ENCODE results near the gene FTH1. TPM values are rescaled to one million over a fixed set of nuclear protein-coding genes. Genes with fewer than 3 reads are reported as not detected.

The FTH1 gene
- total RNA-seq, 1 experiment from 2014 or later: 3,345 TPM

DNA sequence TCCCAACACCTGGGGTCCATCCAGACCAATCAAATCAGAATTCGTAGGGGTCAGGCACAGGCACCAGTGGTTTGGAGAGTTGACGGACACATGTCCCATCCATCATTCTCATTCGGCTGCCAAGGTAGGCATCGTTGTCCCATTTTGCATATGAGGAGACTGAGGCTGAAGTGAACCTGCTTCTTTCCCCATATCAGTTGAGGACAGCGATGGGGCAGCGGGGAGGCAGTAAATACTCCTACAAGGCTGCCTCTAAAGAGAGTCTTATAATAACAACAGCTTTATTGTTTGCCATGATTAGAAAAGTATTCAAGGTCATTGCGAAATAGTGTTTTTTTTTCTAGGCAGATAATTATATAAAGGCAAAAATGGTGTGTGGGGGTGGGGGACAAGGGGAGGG, 18.9 kb downstream of the FTH1 start:
- intact Hi-C loops (cut with micrococcal nuclease): loop anchor here (2.0 kb wide), 1 partner anchor 134 kb away; no protein-coding TSS in a partner anchor

More for the DNA sequence above, 18.9 kb downstream of the FTH1 start:
- ChIA-PET POLR2A (interaction anchor here (0.9 to 5.5 kb wide), 18 partner anchors 12 to 156 kb away, joined by 3 to 60 read pairs (median 6); partner anchors contain the start of genes FEN1, FTH1 and TMEM258), RAD21 (ENCODE audit: low non-redundant PET in 1 of 2, low total read pairs in 2 of 2, uncharacterized antibody in 2 of 2, unreplicated experiment in 2 of 2) (interaction anchor here (0.6 to 1.6 kb wide), 11 partner anchors 48 to 201 kb away, joined by 3 to 18 read pairs (median 7); no protein-coding TSS in a partner anchor), CTCF (interaction anchor here (0.6 to 6.4 kb wide), 16 partner anchors 9 to 201 kb away, joined by 4 to 162 read pairs (median 11); no protein-coding TSS in a partner anchor)
- no TSS peak for BruUV-seq (replicated peaks)
- no peaks in the 10 kb centered on the region for H3K9me2 ChIP-seq (ENCODE audit: insufficient read depth)
- H3K9ac ChIP-seq (ENCODE audit: low read length): no peak overlapping the region
- no peak for DNase-seq (ENCODE audit: low read depth, low spot score)
- no peak overlapping the region for H3K27ac ChIP-seq (ENCODE audit: low read depth, low read length)
- no peaks in the 10 kb centered on the region for H3K9me3 ChIP-seq (ENCODE audit: control insufficient read depth in 1 of 2, insufficient read depth in 1 of 2, low read depth in 1 of 2, low read length in 2 of 2)
- TF ChIP-seq RAD21 (IDR thresholded peaks at IDR 0.05; ENCODE audit: low read depth): no peak
- TF ChIP-seq TCF7L2 (IDR thresholded peaks at IDR 0.05; ENCODE audit: borderline replicate concordance, extremely low read depth, insufficient read depth, insufficient read length): no peak
- TF ChIP-seq, protein P1, sequence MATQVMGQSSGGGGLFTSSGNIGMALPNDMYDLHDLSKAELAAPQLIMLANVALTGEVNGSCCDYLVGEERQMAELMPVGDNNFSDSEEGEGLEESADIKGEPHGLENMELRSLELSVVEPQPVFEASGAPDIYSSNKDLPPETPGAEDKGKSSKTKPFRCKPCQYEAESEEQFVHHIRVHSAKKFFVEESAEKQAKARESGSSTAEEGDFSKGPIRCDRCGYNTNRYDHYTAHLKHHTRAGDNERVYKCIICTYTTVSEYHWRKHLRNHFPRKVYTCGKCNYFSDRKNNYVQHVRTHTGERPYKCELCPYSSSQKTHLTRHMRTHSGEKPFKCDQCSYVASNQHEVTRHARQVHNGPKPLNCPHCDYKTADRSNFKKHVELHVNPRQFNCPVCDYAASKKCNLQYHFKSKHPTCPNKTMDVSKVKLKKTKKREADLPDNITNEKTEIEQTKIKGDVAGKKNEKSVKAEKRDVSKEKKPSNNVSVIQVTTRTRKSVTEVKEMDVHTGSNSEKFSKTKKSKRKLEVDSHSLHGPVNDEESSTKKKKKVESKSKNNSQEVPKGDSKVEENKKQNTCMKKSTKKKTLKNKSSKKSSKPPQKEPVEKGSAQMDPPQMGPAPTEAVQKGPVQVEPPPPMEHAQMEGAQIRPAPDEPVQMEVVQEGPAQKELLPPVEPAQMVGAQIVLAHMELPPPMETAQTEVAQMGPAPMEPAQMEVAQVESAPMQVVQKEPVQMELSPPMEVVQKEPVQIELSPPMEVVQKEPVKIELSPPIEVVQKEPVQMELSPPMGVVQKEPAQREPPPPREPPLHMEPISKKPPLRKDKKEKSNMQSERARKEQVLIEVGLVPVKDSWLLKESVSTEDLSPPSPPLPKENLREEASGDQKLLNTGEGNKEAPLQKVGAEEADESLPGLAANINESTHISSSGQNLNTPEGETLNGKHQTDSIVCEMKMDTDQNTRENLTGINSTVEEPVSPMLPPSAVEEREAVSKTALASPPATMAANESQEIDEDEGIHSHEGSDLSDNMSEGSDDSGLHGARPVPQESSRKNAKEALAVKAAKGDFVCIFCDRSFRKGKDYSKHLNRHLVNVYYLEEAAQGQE (IDR thresholded peaks at IDR 0.05; ENCODE audit: low read depth): no peak
- TF ChIP-seq EZH2phosphoT487 (IDR thresholded peaks at IDR 0.05; ENCODE audit: borderline replicate concordance): no peak
- TF ChIP-seq, protein P2, sequence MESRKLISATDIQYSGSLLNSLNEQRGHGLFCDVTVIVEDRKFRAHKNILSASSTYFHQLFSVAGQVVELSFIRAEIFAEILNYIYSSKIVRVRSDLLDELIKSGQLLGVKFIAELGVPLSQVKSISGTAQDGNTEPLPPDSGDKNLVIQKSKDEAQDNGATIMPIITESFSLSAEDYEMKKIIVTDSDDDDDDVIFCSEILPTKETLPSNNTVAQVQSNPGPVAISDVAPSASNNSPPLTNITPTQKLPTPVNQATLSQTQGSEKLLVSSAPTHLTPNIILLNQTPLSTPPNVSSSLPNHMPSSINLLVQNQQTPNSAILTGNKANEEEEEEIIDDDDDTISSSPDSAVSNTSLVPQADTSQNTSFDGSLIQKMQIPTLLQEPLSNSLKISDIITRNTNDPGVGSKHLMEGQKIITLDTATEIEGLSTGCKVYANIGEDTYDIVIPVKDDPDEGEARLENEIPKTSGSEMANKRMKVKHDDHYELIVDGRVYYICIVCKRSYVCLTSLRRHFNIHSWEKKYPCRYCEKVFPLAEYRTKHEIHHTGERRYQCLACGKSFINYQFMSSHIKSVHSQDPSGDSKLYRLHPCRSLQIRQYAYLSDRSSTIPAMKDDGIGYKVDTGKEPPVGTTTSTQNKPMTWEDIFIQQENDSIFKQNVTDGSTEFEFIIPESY (IDR thresholded peaks at IDR 0.05; ENCODE audit: extremely low read depth, insufficient replicate concordance, low read length): no peak
- no peak for TF ChIP-seq YY1 (IDR thresholded peaks at IDR 0.05; ENCODE audit: extremely low read depth, insufficient replicate concordance, low read depth, low read length)
- no peak for TF ChIP-seq JUND (IDR thresholded peaks at IDR 0.05)
- H3K79me2 ChIP-seq (ENCODE audit: insufficient read depth, low read length): no peaks in the 10 kb centered on the region
- no peak overlapping the region for H3K4me2 ChIP-seq (ENCODE audit: low read length)
- no peaks in the 10 kb centered on the region for H4K20me1 ChIP-seq (ENCODE audit: insufficient read depth)
- no peaks in the 10 kb centered on the region for H3K27me3 ChIP-seq (ENCODE audit: insufficient read depth, low read length)
- no peak overlapping the region for H2AFZ ChIP-seq (ENCODE audit: low read depth, low read length, poor library complexity, severe bottlenecking)
- H3K36me3 ChIP-seq (ENCODE audit: control insufficient read depth in 1 of 2, insufficient read depth in 2 of 2, low read length in 2 of 2): no peaks in the 10 kb centered on the region
- H3K4me3 ChIP-seq (replicated peaks in 1 of 2; ENCODE audit: low read depth in 1 of 2, low read length in 2 of 2): no peak overlapping the region
- H3K4me1 ChIP-seq (ENCODE audit: control insufficient read depth in 1 of 2, insufficient read depth in 2 of 2, low read length in 2 of 2): peaks cover 4 to 13% of the 10 kb centered on the region in 2 experiments; a peak in 2 of 4 replicates
- ATAC-seq: no peak
